Measurements from ENCODE around the gene FOXJ1.

- TF ChIP-seq CTCF (IDR thresholded peaks at IDR 0.05) (no peak), POLR2A (IDR thresholded peaks at IDR 0.05) (no peak)
These were observed 34.3 kb downstream of the FOXJ1 start for GRCh38 chr17:76106703-76107102.

All from body of pancreas (tissue), 4 donors.